Inferior parietal cortex (tissue), 1 donor: Measurements from ENCODE around the gene VWA3A.

ENCODE experiments used
- DNase-seq: peaks from one replicate; pipeline ENCODE4 v3.0.0-alpha.2; 2016; ENCODE audit errors: extremely low spot score

Gene VWA3A

GRCh38 chr16:22204091-22204655, 111.8 kb downstream of the VWA3A start:
- no peak for DNase-seq

GRCh38 chr16:22205577-22206012, 113.3 kb downstream of the VWA3A start:
- DNase-seq: no peak

GRCh38 chr16:22206013-22206841, 113.9 kb downstream of the VWA3A start, which contains the start of gene EEF2K:
TSS of gene EEF2K (plus strand) at chr16:22206278. CDS start at chr16:22225730, 19,452 bp downstream.
- DNase-seq: peak; percentile 84
